ENCODE data around the gene NCR2.

DNA sequence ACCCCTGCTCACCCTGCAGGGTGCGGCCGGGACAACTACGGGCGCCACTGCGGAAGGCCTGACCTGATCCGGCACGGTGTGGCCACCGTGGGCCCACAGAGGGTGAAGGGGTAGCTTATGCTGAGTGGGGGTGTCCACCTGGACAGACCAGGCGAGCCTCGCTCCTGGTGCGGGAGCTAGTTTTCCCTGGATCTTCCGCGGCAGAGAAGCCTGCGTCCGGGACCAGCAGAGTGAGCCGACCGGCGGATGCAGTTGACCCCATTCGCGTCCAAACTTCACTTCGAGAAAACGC is 38.2 kb downstream of the NCR2 start:
- no peak for TF ChIP-seq POLR2A (IDR thresholded peaks at IDR 0.05; ENCODE audit: low read depth, low read length)
- no peak for TF ChIP-seq POU2F2 (IDR thresholded peaks at IDR 0.05; ENCODE audit: low read depth, low read length)
- no peak for TF ChIP-seq SPI1 (IDR thresholded peaks at IDR 0.05; ENCODE audit: low read depth, low read length)
- TF ChIP-seq TAF1 (IDR thresholded peaks at IDR 0.05; ENCODE audit: low read depth, low read length), result no peak

All from GM12891 (cell line).